Measurements from ENCODE around the gene RAB31. TPM values are rescaled to one million over a fixed set of nuclear protein-coding genes. Genes with fewer than 3 reads are reported as not detected.

Gene RAB31
- total RNA-seq, 4 donors from 2014 or later: 108 to 181 (median 136) TPM

DNA sequence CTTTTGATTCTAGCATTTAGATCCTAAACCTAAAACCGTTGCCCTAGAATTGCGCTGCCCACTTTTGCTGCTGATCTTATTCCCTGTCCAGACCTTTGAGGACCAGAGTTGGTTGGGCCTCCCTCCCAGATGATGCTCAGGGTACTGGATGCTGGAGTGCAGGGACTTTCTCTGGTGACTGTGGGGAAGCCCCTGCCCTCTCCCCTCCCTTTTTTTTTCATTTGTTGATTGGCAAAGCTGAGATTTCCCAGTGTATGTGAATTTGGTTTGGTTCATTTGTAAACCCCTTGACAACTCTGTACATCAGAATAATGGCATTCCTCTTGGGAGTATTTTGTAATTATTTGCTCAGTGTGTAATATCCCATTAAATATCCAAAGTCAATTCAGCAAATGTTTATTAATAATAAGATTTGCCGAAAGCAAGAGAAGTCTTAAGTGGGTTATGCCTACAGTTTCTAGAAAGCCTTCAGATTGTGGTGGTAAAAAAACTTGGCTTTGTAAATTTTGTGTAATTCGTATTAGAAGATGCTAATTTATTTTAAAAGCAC lies 28.3 kb downstream of the RAB31 start:
- Histone ChIP-seq H3K27ac (no peak overlapping the region), H3K4me1 (peaks cover 0 to 15% (median 0%) of the 10 kb centered on the region in 3 donors), H3K9me3 (no peaks in the 10 kb centered on the region), H3K36me3 (peaks cover 0 to 27% of the 10 kb centered on the region in 2 donors), H3K27me3 (no peaks in the 10 kb centered on the region), H3K4me3 (no peak overlapping the region)
- 47 to 57% methylated on average over 4 of the region's 4 CpGs for WGBS, 2 donors (ENCODE audit: low coverage in 1 of 2)
- TF ChIP-seq POLR2A (IDR thresholded peaks at IDR 0.05): no peak
- TF ChIP-seq EP300 (IDR thresholded peaks at IDR 0.05): no peak
- TF ChIP-seq, protein P1, sequence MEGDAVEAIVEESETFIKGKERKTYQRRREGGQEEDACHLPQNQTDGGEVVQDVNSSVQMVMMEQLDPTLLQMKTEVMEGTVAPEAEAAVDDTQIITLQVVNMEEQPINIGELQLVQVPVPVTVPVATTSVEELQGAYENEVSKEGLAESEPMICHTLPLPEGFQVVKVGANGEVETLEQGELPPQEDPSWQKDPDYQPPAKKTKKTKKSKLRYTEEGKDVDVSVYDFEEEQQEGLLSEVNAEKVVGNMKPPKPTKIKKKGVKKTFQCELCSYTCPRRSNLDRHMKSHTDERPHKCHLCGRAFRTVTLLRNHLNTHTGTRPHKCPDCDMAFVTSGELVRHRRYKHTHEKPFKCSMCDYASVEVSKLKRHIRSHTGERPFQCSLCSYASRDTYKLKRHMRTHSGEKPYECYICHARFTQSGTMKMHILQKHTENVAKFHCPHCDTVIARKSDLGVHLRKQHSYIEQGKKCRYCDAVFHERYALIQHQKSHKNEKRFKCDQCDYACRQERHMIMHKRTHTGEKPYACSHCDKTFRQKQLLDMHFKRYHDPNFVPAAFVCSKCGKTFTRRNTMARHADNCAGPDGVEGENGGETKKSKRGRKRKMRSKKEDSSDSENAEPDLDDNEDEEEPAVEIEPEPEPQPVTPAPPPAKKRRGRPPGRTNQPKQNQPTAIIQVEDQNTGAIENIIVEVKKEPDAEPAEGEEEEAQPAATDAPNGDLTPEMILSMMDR (IDR thresholded peaks at IDR 0.05): no peak
- no peak for TF ChIP-seq POLR2AphosphoS5 (IDR thresholded peaks at IDR 0.05)
- ATAC-seq: no peak

DNA sequence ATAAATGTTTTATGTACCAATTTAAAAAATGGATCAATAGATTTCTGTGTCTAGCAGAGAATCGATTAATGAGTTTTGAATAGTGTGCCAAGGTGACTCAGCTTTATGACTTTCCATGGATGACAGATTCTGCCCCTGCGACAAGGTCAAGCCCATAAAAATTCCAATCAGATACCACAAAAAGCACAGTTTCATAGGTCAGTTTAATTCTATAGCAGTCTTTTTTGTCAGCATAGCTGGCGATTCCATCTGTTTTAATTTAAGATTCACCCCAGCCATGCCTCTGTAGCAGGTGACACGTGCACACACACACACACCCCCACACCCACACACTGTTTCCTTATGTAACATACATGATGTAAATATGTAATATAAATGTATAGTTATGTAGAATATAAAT lies 28.9 kb downstream of the RAB31 start:
- Histone ChIP-seq H3K9me3 (no peaks in the 10 kb centered on the region), H3K4me3 (no peak overlapping the region), H3K27me3 (no peaks in the 10 kb centered on the region), H3K4me1 (peaks cover 0 to 21% (median 0%) of the 10 kb centered on the region in 3 donors), H3K36me3 (peaks cover 0 to 24% of the 10 kb centered on the region in 2 donors), H3K27ac (no peak overlapping the region)
- 83 to 91% methylated on average over 4 of the region's 4 CpGs for WGBS, 2 donors (ENCODE audit: low coverage in 1 of 2)
- ATAC-seq: no peak
- TF ChIP-seq POLR2A (IDR thresholded peaks at IDR 0.05) (no peak), POLR2AphosphoS5 (IDR thresholded peaks at IDR 0.05) (no peak), EP300 (IDR thresholded peaks at IDR 0.05) (no peak)
- TF ChIP-seq, protein P1 (IDR thresholded peaks at IDR 0.05): no peak

DNA sequence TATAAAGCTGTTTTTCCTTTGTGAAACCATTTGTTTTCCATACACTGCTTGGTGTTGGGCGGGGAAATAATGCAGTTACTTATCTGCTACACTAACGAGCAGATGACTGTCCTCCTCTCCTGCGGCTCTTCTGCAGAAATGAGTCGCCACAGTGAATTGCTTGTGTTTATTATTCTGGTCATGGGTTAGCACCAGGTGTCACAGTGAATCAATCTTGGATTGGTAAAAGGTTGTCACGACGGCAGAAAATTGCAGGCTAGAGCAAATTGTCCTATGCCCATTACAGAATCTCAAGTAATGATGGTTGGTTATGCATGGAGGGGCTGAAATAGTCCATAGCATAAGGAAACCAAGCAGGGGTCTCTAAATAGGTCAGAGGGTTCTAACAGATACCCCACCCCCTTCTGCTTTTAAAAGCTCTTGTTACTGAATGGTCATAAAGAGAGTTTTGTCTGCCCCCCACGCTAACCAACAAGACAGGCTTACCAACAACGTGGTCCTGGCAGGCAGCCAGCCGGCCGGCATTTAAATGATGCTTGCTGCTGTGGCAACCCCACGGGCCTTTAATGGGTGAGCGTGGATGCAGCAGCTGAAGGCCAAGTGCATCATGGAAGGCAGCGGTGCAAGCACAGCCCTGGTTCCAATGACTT lies 29.5 kb downstream of the RAB31 start:
- Histone ChIP-seq H3K4me3 (no peak overlapping the region), H3K9me3 (no peaks in the 10 kb centered on the region), H3K36me3 (peaks cover 0 to 18% of the 10 kb centered on the region in 2 donors), H3K27me3 (no peaks in the 10 kb centered on the region), H3K27ac (no peak overlapping the region), H3K4me1 (peaks cover 0 to 27% (median 0%) of the 10 kb centered on the region in 3 donors)
- WGBS, 2 donors (ENCODE audit: low coverage in 1 of 2): 63 to 67% methylated on average over 6 to 8 of the region's 13 CpGs
- ATAC-seq: no peak
- TF ChIP-seq EP300 (IDR thresholded peaks at IDR 0.05): no peak
- no peak for TF ChIP-seq POLR2A (IDR thresholded peaks at IDR 0.05)
- TF ChIP-seq, protein P1 (IDR thresholded peaks at IDR 0.05): no peak
- no peak for TF ChIP-seq POLR2AphosphoS5 (IDR thresholded peaks at IDR 0.05)

GRCh38 chr18:9738266-9738969 lies 30.3 kb downstream of the RAB31 start:
- no peaks in the 10 kb centered on the region for H3K27me3 ChIP-seq
- no peaks in the 10 kb centered on the region for H3K9me3 ChIP-seq
- 90 to 100% methylated on average over 1 to 4 of the region's 8 CpGs for WGBS, 2 donors (ENCODE audit: low coverage in 1 of 2)
- no peak overlapping the region for H3K4me3 ChIP-seq
- no peak overlapping the region for H3K27ac ChIP-seq
- ATAC-seq: no peak
- H3K4me1 ChIP-seq: peaks cover 0 to 35% (median 0%) of the 10 kb centered on the region in 3 donors
- TF ChIP-seq EP300 (IDR thresholded peaks at IDR 0.05) (no peak), POLR2AphosphoS5 (IDR thresholded peaks at IDR 0.05) (no peak), POLR2A (IDR thresholded peaks at IDR 0.05) (no peak)
- TF ChIP-seq, protein P1 (IDR thresholded peaks at IDR 0.05): no peak
- peaks cover 0 to 9% of the 10 kb centered on the region in 2 donors for H3K36me3 ChIP-seq
